ENCODE measurements around the gene IGSF5.

- TF ChIP-seq EZH2 (IDR thresholded peaks at IDR 0.05) (no peak), POLR2AphosphoS5 (IDR thresholded peaks at IDR 0.05; ENCODE audit: borderline replicate concordance, low read depth, low read length) (no peak)
Observed at GRCh38 chr21:39805983-39806382, 61.0 kb downstream of the IGSF5 start.
